ENCODE measurements around the gene CARD10.
"Not testable (repeated sequence)": the region's sequence is repeated elsewhere in the genome, so short reads cannot be mapped to it uniquely, and the experiment has no call there.

CARD10 gene

DNA sequence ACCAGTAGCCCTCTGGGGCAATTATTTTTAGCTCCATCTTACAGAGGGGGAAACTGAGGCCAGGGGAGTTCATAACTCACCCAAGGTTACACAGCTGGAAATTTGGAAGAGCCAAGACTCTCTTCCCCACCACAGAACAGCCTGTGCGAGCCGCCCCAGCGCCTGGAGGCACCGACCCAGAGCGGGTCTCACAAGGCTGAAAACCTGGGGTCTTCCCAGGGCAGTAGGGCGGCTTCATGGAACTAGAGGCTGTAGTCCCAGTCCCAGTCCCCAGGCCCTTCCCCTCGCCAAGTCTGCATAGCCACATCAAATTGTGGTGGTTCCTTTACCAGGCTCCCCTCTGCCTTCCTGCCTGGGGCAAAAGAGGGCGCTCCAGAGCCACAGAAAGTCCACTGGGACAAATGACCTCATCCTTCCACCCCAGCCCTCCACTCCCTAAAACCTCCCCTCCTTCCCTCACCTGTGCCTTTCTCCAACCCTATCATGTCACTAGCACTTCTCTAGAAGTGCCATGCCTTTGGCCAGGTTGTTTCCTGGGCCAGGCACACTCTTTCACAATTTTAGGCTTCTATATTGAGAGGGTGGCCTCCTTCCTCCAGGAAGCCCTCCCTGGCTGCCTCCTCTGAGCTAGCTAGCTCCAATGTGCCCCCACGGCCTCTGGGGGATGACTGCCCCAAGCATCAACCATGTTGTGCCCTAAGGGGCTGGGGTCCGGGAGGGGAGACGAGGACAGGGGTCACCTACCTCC lies 25.9 kb upstream of the CARD10 start:
- Histone ChIP-seq H3K27me3 (ENCODE audit: low read depth, low read length) (peaks cover 8% of the 10 kb centered on the region; the same call in 1 of the 2 replicates), H3K36me3 (replicated peaks; ENCODE audit: low read depth, low read length) (no peaks in the 10 kb centered on the region), H3K4me3 (ENCODE audit: low read length) (no peak overlapping the region), H4K20me1 (ENCODE audit: insufficient read depth, low read length) (no peaks in the 10 kb centered on the region), H3K9me3 (ENCODE audit: insufficient read depth, low read length) (no peaks in the 10 kb centered on the region), H3K79me2 (ENCODE audit: low read length) (no peaks in the 10 kb centered on the region), H3K4me2 (ENCODE audit: low read length) (peak overlapping the region; percentile 21), H3K27ac (ENCODE audit: low read length) (no peak overlapping the region), H2AFZ (ENCODE audit: low read depth, low read length) (peak overlapping the region; percentile 87; the same call in 1 of the 2 replicates), H3K9ac (ENCODE audit: low read length) (no peak overlapping the region), H3K4me1 (ENCODE audit: low read length) (peaks cover 38% of the 10 kb centered on the region)
- no peak for TF ChIP-seq EZH2phosphoT487 (IDR thresholded peaks at IDR 0.05; ENCODE audit: low read depth)
- TF ChIP-seq, protein P1, sequence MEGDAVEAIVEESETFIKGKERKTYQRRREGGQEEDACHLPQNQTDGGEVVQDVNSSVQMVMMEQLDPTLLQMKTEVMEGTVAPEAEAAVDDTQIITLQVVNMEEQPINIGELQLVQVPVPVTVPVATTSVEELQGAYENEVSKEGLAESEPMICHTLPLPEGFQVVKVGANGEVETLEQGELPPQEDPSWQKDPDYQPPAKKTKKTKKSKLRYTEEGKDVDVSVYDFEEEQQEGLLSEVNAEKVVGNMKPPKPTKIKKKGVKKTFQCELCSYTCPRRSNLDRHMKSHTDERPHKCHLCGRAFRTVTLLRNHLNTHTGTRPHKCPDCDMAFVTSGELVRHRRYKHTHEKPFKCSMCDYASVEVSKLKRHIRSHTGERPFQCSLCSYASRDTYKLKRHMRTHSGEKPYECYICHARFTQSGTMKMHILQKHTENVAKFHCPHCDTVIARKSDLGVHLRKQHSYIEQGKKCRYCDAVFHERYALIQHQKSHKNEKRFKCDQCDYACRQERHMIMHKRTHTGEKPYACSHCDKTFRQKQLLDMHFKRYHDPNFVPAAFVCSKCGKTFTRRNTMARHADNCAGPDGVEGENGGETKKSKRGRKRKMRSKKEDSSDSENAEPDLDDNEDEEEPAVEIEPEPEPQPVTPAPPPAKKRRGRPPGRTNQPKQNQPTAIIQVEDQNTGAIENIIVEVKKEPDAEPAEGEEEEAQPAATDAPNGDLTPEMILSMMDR (IDR thresholded peaks at IDR 0.05; ENCODE audit: low read depth, low read length), result peak; percentile 80

DNA sequence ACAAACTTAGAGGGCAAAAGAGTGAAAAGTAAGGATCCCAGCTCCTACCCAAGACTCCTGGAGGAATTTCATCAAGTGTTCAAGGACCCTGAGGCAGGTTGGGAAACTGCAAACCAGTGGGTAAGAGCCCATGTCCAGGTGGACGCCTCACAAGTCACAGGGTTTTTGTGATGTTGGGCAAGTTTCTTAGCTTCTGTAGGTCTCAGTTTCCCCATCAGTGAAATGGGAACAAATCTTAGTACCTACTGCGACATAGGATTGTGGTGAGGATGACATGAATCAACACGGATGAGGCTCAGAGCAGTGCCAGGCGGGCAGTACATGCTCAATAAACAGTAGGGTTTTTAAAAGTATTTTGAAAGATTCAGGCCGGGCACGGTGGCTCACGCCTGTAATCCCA lies 23.7 kb upstream of the CARD10 start:
- no peaks in the 10 kb centered on the region for H3K36me3 ChIP-seq (replicated peaks; ENCODE audit: low read depth, low read length)
- H3K27ac ChIP-seq (ENCODE audit: low read length), result no peak overlapping the region
- no peak overlapping the region for H3K4me3 ChIP-seq (ENCODE audit: low read length)
- no peaks in the 10 kb centered on the region for H4K20me1 ChIP-seq (ENCODE audit: insufficient read depth, low read length)
- no peak overlapping the region for H3K9ac ChIP-seq (ENCODE audit: low read length)
- no peaks in the 10 kb centered on the region for H3K9me3 ChIP-seq (ENCODE audit: insufficient read depth, low read length)
- no peaks in the 10 kb centered on the region for H3K79me2 ChIP-seq (ENCODE audit: low read length)
- peaks cover 14% of the 10 kb centered on the region for H3K27me3 ChIP-seq (ENCODE audit: low read depth, low read length)
- TF ChIP-seq EZH2phosphoT487 (IDR thresholded peaks at IDR 0.05; ENCODE audit: low read depth), result no peak
- TF ChIP-seq, protein P1 (IDR thresholded peaks at IDR 0.05; ENCODE audit: low read depth, low read length), result no peak
- no peak overlapping the region for H3K4me2 ChIP-seq (ENCODE audit: low read length)
- H3K4me1 ChIP-seq (ENCODE audit: low read length), result peaks cover 54% of the 10 kb centered on the region
- no peak overlapping the region for H2AFZ ChIP-seq (ENCODE audit: low read depth, low read length)

DNA sequence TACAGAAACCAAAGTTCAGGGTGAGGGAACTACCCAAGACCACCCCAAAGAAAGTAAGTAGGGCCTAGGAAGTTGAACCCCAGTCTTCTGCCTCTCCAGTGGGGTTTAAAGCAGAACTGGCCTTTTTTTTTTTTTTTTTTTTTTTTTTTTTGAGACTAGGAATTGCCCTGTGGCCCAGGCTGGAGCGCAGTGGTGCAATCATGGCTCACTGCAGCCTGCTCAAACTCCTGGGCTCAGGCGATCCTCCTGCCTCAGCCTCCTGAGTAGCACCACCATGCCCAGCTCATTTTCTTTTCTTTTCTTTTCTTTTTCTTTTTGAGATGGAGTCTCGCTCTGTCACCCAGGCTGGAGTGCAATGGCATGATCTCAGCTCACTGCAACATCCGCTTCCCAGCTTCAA lies 23.2 kb upstream of the CARD10 start:
- H2AFZ ChIP-seq (ENCODE audit: low read depth, low read length), result peak overlapping the region; percentile 19
- H3K79me2 ChIP-seq (ENCODE audit: low read length); H3K36me3 ChIP-seq (replicated peaks; ENCODE audit: low read depth, low read length); H3K9me3 ChIP-seq (ENCODE audit: insufficient read depth, low read length); H4K20me1 ChIP-seq (ENCODE audit: insufficient read depth, low read length): not testable (repeated sequence)
- H3K27ac ChIP-seq (ENCODE audit: low read length), result peak overlapping the region; percentile 60
- peak overlapping the region; percentile 63; the same call in 1 of the 2 replicates for H3K4me3 ChIP-seq (ENCODE audit: low read length)
- peaks cover 59% of the 10 kb centered on the region for H3K4me1 ChIP-seq (ENCODE audit: low read length)
- peak overlapping the region; percentile 89 for H3K4me2 ChIP-seq (ENCODE audit: low read length)
- H3K27me3 ChIP-seq (ENCODE audit: low read depth, low read length), result peaks cover 14% of the 10 kb centered on the region
- H3K9ac ChIP-seq (ENCODE audit: low read length), result peak overlapping the region; percentile 53; the same call in 1 of the 2 replicates

DNA sequence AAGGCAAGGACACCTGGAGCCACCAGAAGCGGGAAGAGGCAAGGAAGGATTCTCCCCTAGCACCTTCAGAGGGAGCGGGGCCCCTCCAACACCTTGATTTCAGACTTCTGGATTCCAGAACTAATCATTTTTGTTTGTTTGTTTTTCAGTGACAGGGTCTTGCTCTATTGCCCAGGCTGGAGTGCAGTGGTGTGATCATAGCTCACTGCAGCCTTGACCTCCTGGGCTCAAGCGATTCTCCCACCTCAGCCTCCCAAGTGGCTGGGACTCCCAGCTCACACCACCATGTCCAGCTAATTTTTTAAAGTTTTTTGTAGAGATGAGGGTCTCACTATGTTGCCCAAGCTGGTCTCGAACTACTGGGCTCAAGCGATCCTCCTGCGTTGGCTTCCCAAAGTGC lies 20.6 kb upstream of the CARD10 start:
- H3K9me3 ChIP-seq (ENCODE audit: insufficient read depth, low read length); H2AFZ ChIP-seq (ENCODE audit: low read depth, low read length); H3K27ac ChIP-seq (ENCODE audit: low read length); H3K36me3 ChIP-seq (replicated peaks; ENCODE audit: low read depth, low read length); H3K79me2 ChIP-seq (ENCODE audit: low read length); H4K20me1 ChIP-seq (ENCODE audit: insufficient read depth, low read length); H3K9ac ChIP-seq (ENCODE audit: low read length): not testable (repeated sequence)
- H3K27me3 ChIP-seq (ENCODE audit: low read depth, low read length), result peaks cover 14% of the 10 kb centered on the region
- peaks cover 51% of the 10 kb centered on the region for H3K4me1 ChIP-seq (ENCODE audit: low read length)
- H3K4me2 ChIP-seq (ENCODE audit: low read length), result peak overlapping the region; percentile 87
- peak overlapping the region; percentile 74 for H3K4me3 ChIP-seq (ENCODE audit: low read length)

DNA sequence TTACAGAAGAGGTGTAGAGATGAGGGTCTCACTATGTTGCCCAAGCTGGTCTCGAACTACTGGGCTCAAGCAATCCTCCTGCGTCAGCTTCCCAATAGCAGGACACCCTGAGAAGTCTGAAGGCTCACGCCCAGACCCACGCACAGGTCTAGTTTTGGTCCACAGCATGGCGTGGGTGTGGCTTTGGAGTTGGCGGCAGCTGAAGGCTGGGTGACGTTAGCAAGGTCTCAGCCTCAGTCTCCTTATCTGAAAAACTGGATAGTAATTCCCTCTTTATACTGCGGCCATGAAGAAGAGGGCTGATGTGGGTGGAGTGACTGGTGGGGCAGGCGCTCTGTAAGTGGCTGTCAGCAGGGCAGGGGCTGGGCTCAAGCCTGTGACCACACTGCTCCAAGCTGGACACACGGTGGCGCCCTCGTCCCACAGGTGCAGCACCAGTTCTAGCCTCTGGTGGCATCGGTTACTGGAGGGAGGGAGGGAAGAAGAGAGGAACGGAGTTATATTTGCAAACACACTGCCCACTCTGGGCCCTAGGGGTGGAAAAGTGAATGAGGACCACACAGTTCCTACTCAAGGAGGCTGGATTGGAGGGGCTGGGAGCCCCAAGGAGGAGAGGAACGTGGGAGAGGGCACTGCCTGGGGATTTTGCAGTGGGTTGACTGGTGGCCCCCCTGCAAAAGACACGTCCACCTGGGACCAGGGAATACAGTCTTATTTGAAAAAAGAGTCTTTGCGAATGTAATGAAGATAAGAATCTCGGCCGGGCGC lies 19.6 kb upstream of the CARD10 start:
- H3K27me3 ChIP-seq (ENCODE audit: low read depth, low read length), result peaks cover 14% of the 10 kb centered on the region
- TF ChIP-seq, protein P1 (IDR thresholded peaks at IDR 0.05; ENCODE audit: low read depth, low read length), result peak; percentile 99
- no peak for TF ChIP-seq EZH2phosphoT487 (IDR thresholded peaks at IDR 0.05; ENCODE audit: low read depth)
- no peak overlapping the region for H3K27ac ChIP-seq (ENCODE audit: low read length)
- H3K4me1 ChIP-seq (ENCODE audit: low read length), result peaks cover 58% of the 10 kb centered on the region
- H3K4me2 ChIP-seq (ENCODE audit: low read length), result peak overlapping the region; percentile 87
- no peaks in the 10 kb centered on the region for H3K36me3 ChIP-seq (replicated peaks; ENCODE audit: low read depth, low read length)
- no peaks in the 10 kb centered on the region for H3K9me3 ChIP-seq (ENCODE audit: insufficient read depth, low read length)
- H3K79me2 ChIP-seq (ENCODE audit: low read length), result no peaks in the 10 kb centered on the region
- no peaks in the 10 kb centered on the region for H4K20me1 ChIP-seq (ENCODE audit: insufficient read depth, low read length)
- H3K4me3 ChIP-seq (ENCODE audit: low read length), result peak overlapping the region; percentile 74
- H3K9ac ChIP-seq (ENCODE audit: low read length), result peak overlapping the region; percentile 51
- H2AFZ ChIP-seq (ENCODE audit: low read depth, low read length), result peak overlapping the region; percentile 97
